HEK293 (cell line): Measurements from ENCODE around the gene MTRFR.

Experiments
- CTCF ChIA-PET: fragments of 350-600 bp; formaldehyde crosslinking; extraction: SDS; loops from one replicate; lab custom pipeline; 2021; ENCODE audit warnings: antibody characterized with exemption; lab: Yijun Ruan, JAX
- POLR2A ChIA-PET: fragments of 300-600 bp; formaldehyde crosslinking; extraction: SDS; loops from one replicate; lab custom pipeline; 2020; ENCODE audit warnings: antibody characterized with exemption, inconsistent platforms; lab: Yijun Ruan, JAX
- H3K27ac ChIP-seq: fragments of 200-500 bp; sonication (Bioruptor generic); 2 replicates; pipeline ENCODE4 v1.5.1; 2014; ENCODE audit warnings: low read depth, low read length, control low read depth, inconsistent platforms; ENCODE audit errors: extremely low read depth
- H3K36me3 ChIP-seq, 2 experiments: fragments of 200-500 bp in 1 of 2; sonication (Bioruptor generic) in 1 of 2; 1 replicate in 1 of 2; 2 replicates in 1 of 2; pipeline ENCODE4 v1.5.1; 2014 to 2017; ENCODE audit warnings: inconsistent platforms in 2 of 2, low read length in 2 of 2; ENCODE audit not compliant: control insufficient read depth in 2 of 2, insufficient read depth in 1 of 2
- H3K4me1 ChIP-seq: fragments of 200-500 bp; sonication (Bioruptor generic); 2 replicates; pipeline ENCODE4 v1.5.1; 2014; ENCODE audit warnings: mild to moderate bottlenecking, low read length, inconsistent platforms; ENCODE audit not compliant: control insufficient read depth, insufficient read depth
- H3K4me3 ChIP-seq: 2 replicates; pipeline ENCODE4 v1.5.1; 2011; ENCODE audit warnings: low read depth, mild to moderate bottlenecking, control low read depth, low read length, moderate library complexity
- H3K9me3 ChIP-seq: fragments of 200-500 bp; sonication (Bioruptor generic); 2 replicates; pipeline ENCODE4 v1.5.1; 2014; ENCODE audit warnings: low read depth, low read length, inconsistent platforms; ENCODE audit not compliant: control insufficient read depth, insufficient read depth
- HOXA7 ChIP-seq: sonication (generic); formaldehyde crosslinking; IDR thresholded peaks from 2 replicates; pipeline ENCODE4 v1.8.1; 2022; ENCODE audit warnings: missing genetic modification reagents, borderline replicate concordance
- HOXC10 ChIP-seq: sonication (generic); formaldehyde crosslinking; IDR thresholded peaks from 2 replicates; pipeline ENCODE4 v1.8.1; 2023; ENCODE audit warnings: mild to moderate bottlenecking, missing genetic modification reagents
- PBX3 ChIP-seq: sonication (generic); formaldehyde crosslinking; IDR thresholded peaks from 2 replicates; pipeline ENCODE4 v1.8.1; 2022; ENCODE audit warnings: mild to moderate bottlenecking, moderate library complexity, missing genetic modification reagents
- SP7 ChIP-seq: fragments of 450-650 bp; formaldehyde crosslinking; IDR thresholded peaks from 2 replicates; pipeline ENCODE4 v1.5.1; 2016; ENCODE audit warnings: missing biosample characterization, missing genetic modification characterization
- WT1 ChIP-seq: fragments of 450-650 bp; formaldehyde crosslinking; IDR thresholded peaks from 2 replicates; pipeline ENCODE4 v1.5.1; 2016; ENCODE audit warnings: missing biosample characterization, missing genetic modification characterization
- ZBTB17 ChIP-seq: fragments of 450-650 bp; formaldehyde crosslinking; IDR thresholded peaks from 2 replicates; pipeline ENCODE4 v1.5.1; 2016; ENCODE audit warnings: missing biosample characterization, missing genetic modification characterization
- ZNF133 ChIP-seq: fragments of 450-650 bp; formaldehyde crosslinking; IDR thresholded peaks from 2 replicates; pipeline ENCODE4 v1.5.1; 2016; ENCODE audit warnings: missing biosample characterization, missing genetic modification characterization
- ZNF140 ChIP-seq: fragments of 450-650 bp; formaldehyde crosslinking; IDR thresholded peaks from 2 replicates; pipeline ENCODE4 v1.5.1; 2016; ENCODE audit warnings: missing biosample characterization, missing genetic modification characterization
- ZNF16 ChIP-seq: fragments of 450-650 bp; formaldehyde crosslinking; IDR thresholded peaks from 2 replicates; pipeline ENCODE4 v1.5.1; 2016; ENCODE audit warnings: low read depth, missing biosample characterization, missing genetic modification characterization
- ZNF248 ChIP-seq: fragments of 450-650 bp; formaldehyde crosslinking; IDR thresholded peaks from 2 replicates; pipeline ENCODE4 v1.5.1; 2017; ENCODE audit warnings: missing biosample characterization, missing genetic modification characterization
- ZNF26 ChIP-seq: fragments of 450-650 bp; formaldehyde crosslinking; IDR thresholded peaks from 2 replicates; pipeline ENCODE4 v1.5.1; 2016; ENCODE audit warnings: missing biosample characterization, missing genetic modification characterization
- ZNF302 ChIP-seq: fragments of 450-650 bp; formaldehyde crosslinking; IDR thresholded peaks from 2 replicates; pipeline ENCODE4 v1.5.1; 2016; ENCODE audit warnings: missing biosample characterization, missing genetic modification characterization, low read depth
- ZNF341 ChIP-seq: fragments of 450-650 bp; formaldehyde crosslinking; IDR thresholded peaks from 2 replicates; pipeline ENCODE4; 2016; ENCODE audit warnings: low read depth, missing biosample characterization, missing genetic modification characterization
- ZNF426 ChIP-seq: fragments of 450-650 bp; formaldehyde crosslinking; IDR thresholded peaks from 2 replicates; pipeline ENCODE4 v1.5.1; 2017; ENCODE audit warnings: missing biosample characterization, missing genetic modification characterization, mild to moderate bottlenecking, inconsistent platforms, moderate library complexity
- ZNF48 ChIP-seq: fragments of 450-650 bp; formaldehyde crosslinking; IDR thresholded peaks from 2 replicates; pipeline ENCODE4 v1.5.1; 2016; ENCODE audit warnings: missing biosample characterization, missing genetic modification characterization
- ZNF580 ChIP-seq: fragments of 450-650 bp; formaldehyde crosslinking; IDR thresholded peaks from 2 replicates; pipeline ENCODE4 v1.5.1; 2016; ENCODE audit warnings: missing biosample characterization, missing genetic modification characterization
- ZNF585B ChIP-seq: fragments of 450-650 bp; formaldehyde crosslinking; IDR thresholded peaks from 2 replicates; pipeline ENCODE4 v1.5.1; 2016; ENCODE audit warnings: missing biosample characterization, missing genetic modification characterization
- ZNF623 ChIP-seq: fragments of 450-650 bp; formaldehyde crosslinking; IDR thresholded peaks from 2 replicates; pipeline ENCODE4 v1.5.1; 2016; ENCODE audit warnings: missing biosample characterization, missing genetic modification characterization
- ZNF624 ChIP-seq: fragments of 450-650 bp; formaldehyde crosslinking; IDR thresholded peaks from 2 replicates; pipeline ENCODE4 v1.5.1; 2017; ENCODE audit warnings: missing biosample characterization, missing genetic modification characterization

Gene MTRFR

GRCh38 chr12:123254853-123255446 is 21.7 kb downstream of the MTRFR start:
- CTCF ChIA-PET, result no interaction called here
- no peak for TF ChIP-seq ZNF26
- TF ChIP-seq HOXC10 (CRISPR knock-in tag), result no peak
- TF ChIP-seq ZBTB17, result no peak
- no peak for TF ChIP-seq ZNF48
- TF ChIP-seq, all 188 proteins: peak for 0
- POLR2A ChIA-PET, result no interaction called here

GRCh38 chr12:123258593-123258992 is 25.4 kb downstream of the MTRFR start:
- H3K36me3 ChIP-seq, result peaks cover 62 to 96% of the 10 kb centered on the region in 2 experiments
- no peak overlapping the region for H3K27ac ChIP-seq
- POLR2A ChIA-PET, result interaction anchor here (0.6 to 2.8 kb wide), 2 partner anchors 25 to 284 kb away, joined by 3 to 16 read pairs; partner anchors contain the start of genes MPHOSPH9 and MTRFR
- CTCF ChIA-PET, result interaction anchor here (0.6 to 1.7 kb wide), 2 partner anchors 20 to 360 kb away, joined by 3 to 5 read pairs; no protein-coding TSS in a partner anchor
- no peak overlapping the region for H3K4me3 ChIP-seq
- no peaks in the 10 kb centered on the region for H3K4me1 ChIP-seq
- H3K9me3 ChIP-seq, result no peaks in the 10 kb centered on the region
- TF ChIP-seq ZNF140 (tag by site-specific recombination), result no peak
- TF ChIP-seq ZNF623 (tag by site-specific recombination), result no peak
- no peak for TF ChIP-seq ZNF133
- TF ChIP-seq ZNF341, result no peak
- TF ChIP-seq ZNF248 (tag by site-specific recombination), result no peak
- no peak for TF ChIP-seq ZNF580 (tag by site-specific recombination)
- no peak for TF ChIP-seq ZNF585B
- TF ChIP-seq WT1 (tag by site-specific recombination), result no peak
- no peak for TF ChIP-seq PBX3 (CRISPR knock-in tag)
- TF ChIP-seq SP7 (tag by site-specific recombination), result no peak
- no peak for TF ChIP-seq HOXA7
- TF ChIP-seq ZNF302 (tag by site-specific recombination), result no peak
- TF ChIP-seq ZNF624, result no peak
- TF ChIP-seq ZNF16, result no peak

More at GRCh38 chr12:123254853-123255446, 21.7 kb downstream of the MTRFR start:
- H3K27ac ChIP-seq, result no peak overlapping the region
- H3K9me3 ChIP-seq, result no peaks in the 10 kb centered on the region
- H3K4me3 ChIP-seq, result no peak overlapping the region
- no peaks in the 10 kb centered on the region for H3K4me1 ChIP-seq
- H3K36me3 ChIP-seq, result peaks cover 41 to 72% of the 10 kb centered on the region in 2 experiments

DNA sequence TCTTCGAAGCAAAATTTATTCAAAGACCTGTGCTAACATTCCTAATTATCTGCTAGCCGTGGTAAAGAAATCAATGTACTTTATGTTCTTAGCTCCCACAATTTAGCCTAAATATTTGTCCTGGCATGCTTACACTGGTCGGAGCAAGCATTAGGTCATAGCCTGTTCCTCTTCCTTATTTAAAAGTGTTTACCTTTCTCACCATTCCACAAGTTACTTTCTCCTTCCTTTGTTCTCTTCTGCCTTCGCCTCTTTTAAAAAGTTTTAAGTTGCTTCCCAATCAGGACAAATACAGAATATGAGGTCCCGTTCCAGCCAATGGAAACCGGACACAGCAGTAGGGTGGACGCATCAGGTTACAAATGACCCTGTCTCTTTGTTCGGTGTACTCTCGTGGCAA is 26.8 kb downstream of the MTRFR start:
- Histone ChIP-seq H3K4me1 (no peaks in the 10 kb centered on the region), H3K27ac (no peak overlapping the region), H3K36me3 (peaks cover 61 to 92% of the 10 kb centered on the region in 2 experiments), H3K4me3 (no peak overlapping the region), H3K9me3 (no peaks in the 10 kb centered on the region)
- POLR2A ChIA-PET, result no interaction called here
- TF ChIP-seq ZNF48 (no peak), ZNF426 (tag by site-specific recombination) (no peak)
- CTCF ChIA-PET, result no interaction called here
